Endothelial cell of umbilical vein (primary cell): Measurements from ENCODE around the gene CST8. TPM values are rescaled to one million over a fixed set of nuclear protein-coding genes. Genes with fewer than 3 reads are reported as not detected.

Experiments used
- BruUV-seq: library from RNA; stranded (reverse); fragments of 400-500 nt; replicated peaks from 2 replicates; lab custom pipeline; 2021; lab: Mats Ljungman, UMichigan
- CTCF ChIA-PET: fragments of 300-600, 350-600 bp; sonication (Branson Sonifier 250); formaldehyde crosslinking; loops from one replicate; lab custom pipeline; 2021; ENCODE audit warnings: antibody characterized with exemption, inconsistent platforms; lab: Charles Lee
- POLR2A ChIA-PET: fragments of 300-600, 350-600 bp; sonication (Branson Sonifier 250); formaldehyde crosslinking; loops from one replicate; lab custom pipeline; 2021; ENCODE audit warnings: antibody characterized with exemption, inconsistent platforms; lab: Charles Lee
- DNase-seq: peaks from one replicate; pipeline ENCODE4 v3.0.0-alpha.2; 2011; ENCODE audit warnings: low read depth, low spot score
- FAIRE-seq: peaks from 2 replicates; lab custom pipeline; 2011; peaks lifted over from hg19 to GRCh38; lab: Jason Lieb, UNC
- H2AFZ ChIP-seq: 2 replicates; pipeline ENCODE4 v1.6.0; 2012; ENCODE audit warnings: low read depth, low read length, control low read depth, inconsistent platforms
- H3K27ac ChIP-seq: 2 replicates; pipeline ENCODE4 v1.5.1; 2011; ENCODE audit warnings: low read depth, mild to moderate bottlenecking, control low read depth, low read length, moderate library complexity; ENCODE audit not compliant: insufficient read depth
- H3K27me3 ChIP-seq, 2 experiments: 2 replicates each; pipeline versions ENCODE4 v1.6.0 to v1.6.1; 2011; ENCODE audit warnings: low read length in 2 of 2, mixed read lengths in 1 of 2; ENCODE audit not compliant: control insufficient read depth in 2 of 2, insufficient read depth in 2 of 2
- H3K36me3 ChIP-seq, 2 experiments: 2 replicates in 1 of 2; 3 replicates in 1 of 2; pipeline ENCODE4 v1.5.1; 2011; ENCODE audit warnings: low read length in 2 of 2, mild to moderate bottlenecking in 1 of 2, moderate library complexity in 1 of 2; ENCODE audit not compliant: control insufficient read depth in 2 of 2, insufficient read depth in 2 of 2; ENCODE audit errors: extremely low read depth in 1 of 2
- H3K4me1 ChIP-seq: 3 replicates; pipeline ENCODE4 v1.5.1; 2011; ENCODE audit warnings: mild to moderate bottlenecking, low read length; ENCODE audit not compliant: control insufficient read depth, insufficient read depth; ENCODE audit errors: extremely low read depth
- H3K4me2 ChIP-seq: 2 replicates; pipeline ENCODE4 v1.6.1; 2011; ENCODE audit warnings: low read length, control low read depth, mixed read lengths; ENCODE audit not compliant: insufficient read depth
- H3K4me3 ChIP-seq, 3 experiments: fragments of 200-600 bp in 1 of 3; sonication (generic), shearing (Covaris generic) in 1 of 3; replicated peaks in 1 of 3; 2 replicates each; pipeline ENCODE4 v1.5.1; 2011 to 2016; ENCODE audit warnings: control low read depth in 3 of 3, low read length in 3 of 3, mild to moderate bottlenecking in 2 of 3, inconsistent platforms in 1 of 3, low read depth in 1 of 3, moderate library complexity in 1 of 3; ENCODE audit not compliant: insufficient read depth in 1 of 3
- H3K79me2 ChIP-seq: 2 replicates; pipeline ENCODE4 v1.6.0; 2012; ENCODE audit warnings: low read length, inconsistent platforms; ENCODE audit not compliant: control insufficient read depth, insufficient read depth
- H3K9ac ChIP-seq: replicated peaks from 2 replicates; pipeline ENCODE3; 2011; ENCODE audit warnings: low read length, control low read depth; ENCODE audit not compliant: insufficient read depth; ENCODE audit errors: extremely low read depth
- H3K9me1 ChIP-seq: replicated peaks from 3 replicates; pipeline ENCODE4 v1.6.0; 2011; ENCODE audit warnings: mild to moderate bottlenecking, low read length; ENCODE audit not compliant: control insufficient read depth, insufficient read depth; ENCODE audit errors: extremely low read depth
- H3K9me3 ChIP-seq: replicated peaks from 2 replicates; pipeline ENCODE4 v1.5.1; 2012; ENCODE audit warnings: low read length, inconsistent platforms; ENCODE audit not compliant: control insufficient read depth, insufficient read depth
- H4K20me1 ChIP-seq: replicated peaks from 2 replicates; pipeline ENCODE3; 2011; ENCODE audit warnings: mild to moderate bottlenecking, low read length; ENCODE audit not compliant: control insufficient read depth, insufficient read depth; ENCODE audit errors: extremely low read depth
- CTCF ChIP-seq, 2 donors: IDR thresholded peaks; 1 replicate in 1 of 2; 2 replicates in 1 of 2; pipeline ENCODE4 v1.5.1; 2011; ENCODE audit warnings: low read length in 2 of 2, mild to moderate bottlenecking in 2 of 2, moderate library complexity in 2 of 2, control low read depth in 1 of 2, inconsistent platforms in 1 of 2, low read depth in 1 of 2; ENCODE audit not compliant: insufficient read depth in 1 of 2; ENCODE audit errors: extremely low read depth in 1 of 2
- EZH2 ChIP-seq: IDR thresholded peaks from 2 replicates; pipeline ENCODE4 v1.6.1; 2012; ENCODE audit warnings: borderline replicate concordance, low read depth, mild to moderate bottlenecking, moderate library complexity, low read length, inconsistent platforms; ENCODE audit not compliant: severe bottlenecking
- FOS ChIP-seq: IDR thresholded peaks from 2 replicates; pipeline ENCODE4 v1.6.1; 2011; ENCODE audit warnings: mild to moderate bottlenecking, low read length, moderate library complexity, borderline replicate concordance; ENCODE audit not compliant: insufficient read depth
- GATA2 ChIP-seq: IDR thresholded peaks from 2 replicates; pipeline ENCODE4 v1.7.0; 2011; ENCODE audit warnings: low read depth, mild to moderate bottlenecking, moderate library complexity, mixed read lengths, low read length; ENCODE audit not compliant: insufficient read length, insufficient read depth
- JUN ChIP-seq: IDR thresholded peaks from 2 replicates; pipeline ENCODE4 v1.6.1; 2011; ENCODE audit warnings: borderline replicate concordance, low read depth; ENCODE audit not compliant: insufficient read length, insufficient read depth
- MAX ChIP-seq: IDR thresholded peaks from 2 replicates; pipeline ENCODE4 v1.6.1; 2011; ENCODE audit not compliant: insufficient read depth, insufficient read length
- MYC ChIP-seq: IDR thresholded peaks from one replicate; pipeline ENCODE4 v1.6.1; 2011; ENCODE audit warnings: mild to moderate bottlenecking, low read depth, low read length
- POLR2A ChIP-seq: IDR thresholded peaks from 2 replicates; pipeline ENCODE4 v1.6.1; 2012; ENCODE audit warnings: low read depth, mild to moderate bottlenecking, control low read depth, low read length
- POLR2AphosphoS5 ChIP-seq: IDR thresholded peaks from 2 replicates; pipeline ENCODE4 v1.6.1; 2012; ENCODE audit warnings: low read depth, mild to moderate bottlenecking, control low read depth, low read length, moderate library complexity; ENCODE audit not compliant: insufficient read depth
- dilution Hi-C: fragments of 300-500 bp; cut with MboI; formaldehyde crosslinking; loops from one replicate; pipeline ENCODE4 v1.15.0; 2019; ENCODE audit warnings: low sequenced_read_pairs; ENCODE audit not compliant: extremely low pct_ligation_motif_present
- intact Hi-C: fragments of 100-400 bp; cut with micrococcal nuclease; formaldehyde crosslinking; loops from one replicate; pipeline ENCODE4 v1.10.0; 2022
- polyA plus RNA-seq, 4 experiments: library from polyadenylated mRNA; depleted of rRNA in 3 of 4; stranded (reverse) in 3 of 4; unstranded in 1 of 4; fragments of >200 nt; gene quantifications; 2 replicates each; pipeline versions ENCODE4 v1.2.1 to v1.2.3, GENCODE V29; 2011 to 2012; ENCODE audit warnings: missing spikeins in 1 of 4
- total RNA-seq: library from RNA; stranded (reverse); gene quantifications from 2 replicates; pipeline ENCODE4 v1.2.3, GENCODE V29; 2021

Gene CST8
- total and polyA plus RNA-seq, 2 donors (not counting 3 experiments of a cell fraction or from before 2014, with no cell fraction given): not detected

GRCh38 chr20:23488470-23488869, 2.4 kb upstream of the CST8 start:
- ChIA-PET CTCF (no interaction called here), POLR2A (no interaction called here)
- H3K9me1 ChIP-seq: no peaks in the 10 kb centered on the region
- no peak overlapping the region for H2AFZ ChIP-seq
- H3K36me3 ChIP-seq: no peaks in the 10 kb centered on the region
- dilution Hi-C loops (no loop called here), intact Hi-C loops (no loop called here)
- no peaks in the 10 kb centered on the region for H4K20me1 ChIP-seq
- TF ChIP-seq FOS (no peak), GATA2 (no peak), POLR2A (no peak), MAX (no peak), JUN (no peak), POLR2AphosphoS5 (no peak), MYC (no peak), EZH2 (no peak), CTCF (IDR thresholded peaks at IDR 0.05; ENCODE audit: extremely low read depth in 1 of 2, insufficient read depth in 1 of 2, low read depth in 1 of 2, low read length in 2 of 2) (no peak)
- H3K4me1 ChIP-seq: no peaks in the 10 kb centered on the region
- no peak overlapping the region for H3K9ac ChIP-seq
- no TSS peak for BruUV-seq
- no peak overlapping the region for H3K4me2 ChIP-seq
- no peaks in the 10 kb centered on the region for H3K27me3 ChIP-seq
- no peaks in the 10 kb centered on the region for H3K79me2 ChIP-seq
- FAIRE-seq (no peak), DNase-seq (no peak)
- no peaks in the 10 kb centered on the region for H3K9me3 ChIP-seq
- H3K27ac ChIP-seq: no peak overlapping the region
- no peak overlapping the region for H3K4me3 ChIP-seq
